HCT116 (cell line): ENCODE measurements around the gene CENPB. TPM values are rescaled to one million over a fixed set of nuclear protein-coding genes. Genes with fewer than 3 reads are reported as not detected.

ENCODE experiments used
- ATAC-seq: fragments of 200-7000 bp; cut with Tn5 transposase; 2 replicates; pipeline ENCODE4 v1.9.1; 2020; ENCODE audit warnings: mild to moderate bottlenecking, moderate library complexity
- BruUV-seq: library from RNA; stranded (reverse); fragments of 400-500 nt; replicated peaks from 2 replicates; lab custom pipeline; 2021; lab: Mats Ljungman, UMichigan
- CTCF ChIA-PET: fragments of 300-600 bp; sonication (Branson Sonifier 250); formaldehyde crosslinking; loops from one replicate; lab custom pipeline; 2021; ENCODE audit warnings: antibody characterized with exemption; lab: Charles Lee
- POLR2A ChIA-PET: fragments of 300-600, 350-600 bp; sonication (Branson Sonifier 250); formaldehyde crosslinking; loops from one replicate; lab custom pipeline; 2021; ENCODE audit warnings: antibody characterized with exemption; lab: Charles Lee
- RAD21 ChIA-PET, 2 experiments: fragments of 300-600 bp; sonication (Branson Sonifier 250); formaldehyde crosslinking; loops; one replicate each; lab custom pipeline; 2023; ENCODE audit warnings: low total read pairs in 2 of 2; ENCODE audit not compliant: uncharacterized antibody in 2 of 2, unreplicated experiment in 2 of 2, low non-redundant PET in 1 of 2; lab: Charles Lee
- DNase-seq: peaks from one replicate; pipeline ENCODE4 v3.0.0-alpha.2; 2010; ENCODE audit warnings: low read depth, low spot score
- H2AFZ ChIP-seq: fragments of 200-600 bp; shearing (Covaris generic), sonication (generic); 2 replicates; pipeline ENCODE4 v1.6.1; 2017; ENCODE audit warnings: low read depth, mixed run types, mixed read lengths, antibody characterized with exemption, low read length; ENCODE audit not compliant: poor library complexity, severe bottlenecking
- H3K27ac ChIP-seq: 2 replicates; pipeline ENCODE4 v1.5.1; 2012; ENCODE audit warnings: low read depth, low read length
- H3K27me3 ChIP-seq: fragments of 200-600 bp; sonication (generic); 2 replicates; pipeline ENCODE4 v1.6.1; 2016; ENCODE audit warnings: mixed run types, low read length, mixed read lengths; ENCODE audit not compliant: insufficient read depth
- H3K36me3 ChIP-seq, 2 experiments: fragments of 200-500 bp in 1 of 2; fragments of 200-600 bp in 1 of 2; sonication (Bioruptor generic) in 1 of 2; sonication (generic) in 1 of 2; 2 replicates each; pipeline versions ENCODE4 v1.5.1 to v1.6.1; 2014 to 2016; ENCODE audit warnings: low read length in 2 of 2, inconsistent platforms in 1 of 2, mixed read lengths in 1 of 2, mixed run types in 1 of 2; ENCODE audit not compliant: insufficient read depth in 2 of 2, control insufficient read depth in 1 of 2
- H3K4me1 ChIP-seq, 2 experiments: fragments of 200-600 bp in 1 of 2; sonication (generic) in 1 of 2; 2 replicates each; pipeline versions ENCODE4 v1.5.1 to v1.6.1; 2012 to 2017; ENCODE audit warnings: low read length in 2 of 2, inconsistent platforms in 1 of 2, mild to moderate bottlenecking in 1 of 2, mixed read lengths in 1 of 2, mixed run types in 1 of 2, moderate library complexity in 1 of 2; ENCODE audit not compliant: insufficient read depth in 2 of 2, control insufficient read depth in 1 of 2
- H3K4me2 ChIP-seq: fragments of 200-600 bp; sonication (generic); 2 replicates; pipeline ENCODE4 v1.6.1; 2017; ENCODE audit warnings: mixed run types, low read length, mixed read lengths
- H3K4me3 ChIP-seq, 2 experiments: fragments of 200-600 bp in 1 of 2; sonication (generic) in 1 of 2; replicated peaks in 1 of 2; 2 replicates each; pipeline ENCODE4 v1.5.1; 2011 to 2016; ENCODE audit warnings: low read length in 2 of 2, control low read depth in 1 of 2, low read depth in 1 of 2, mild to moderate bottlenecking in 1 of 2, mixed read lengths in 1 of 2, mixed run types in 1 of 2
- H3K79me2 ChIP-seq: fragments of 200-600 bp; sonication (generic); 2 replicates; pipeline ENCODE4 v1.6.1; 2017; ENCODE audit warnings: mild to moderate bottlenecking, mixed run types, low read length, moderate library complexity, mixed read lengths; ENCODE audit not compliant: insufficient read depth
- H3K9ac ChIP-seq: fragments of 200-600 bp; sonication (generic); 2 replicates; pipeline ENCODE4 v1.6.1; 2016; ENCODE audit warnings: low read length, mixed read lengths
- H3K9me2 ChIP-seq: fragments of 200-600 bp; sonication (generic), shearing (Covaris generic); 2 replicates; pipeline ENCODE4 v1.6.1; 2017; ENCODE audit warnings: mixed run types, mild to moderate bottlenecking, moderate library complexity; ENCODE audit not compliant: insufficient read depth
- H3K9me3 ChIP-seq, 2 experiments: fragments of 200-500 bp in 1 of 2; fragments of 200-600 bp in 1 of 2; sonication (Bioruptor generic) in 1 of 2; sonication (generic) in 1 of 2; 2 replicates each; pipeline ENCODE4 v1.6.1; 2014 to 2017; ENCODE audit warnings: low read length in 2 of 2, mixed read lengths in 2 of 2, inconsistent platforms in 1 of 2, low read depth in 1 of 2, mild to moderate bottlenecking in 1 of 2, mixed run types in 1 of 2, moderate library complexity in 1 of 2; ENCODE audit not compliant: control insufficient read depth in 1 of 2, insufficient read depth in 1 of 2
- H4K20me1 ChIP-seq: fragments of 200-600 bp; sonication (generic), shearing (Covaris generic); 2 replicates; pipeline ENCODE4 v1.6.1; 2017; ENCODE audit warnings: mixed run types, mild to moderate bottlenecking, moderate library complexity; ENCODE audit not compliant: insufficient read depth
- ATF3 ChIP-seq: IDR thresholded peaks from 2 replicates; pipeline ENCODE4 v1.6.1; 2012
- CTCF ChIP-seq, 3 experiments: fragments of 200-600 bp in 1 of 3; sonication (generic) in 1 of 3; IDR thresholded peaks in 2 of 3; conservative IDR thresholded peaks in 1 of 3; 2 replicates each; pipeline ENCODE4 v1.5.1; 2012 to 2017; ENCODE audit warnings: low read depth in 2 of 3, low read length in 2 of 3, antibody characterized with exemption in 1 of 3, borderline replicate concordance in 1 of 3, control low read depth in 1 of 3, mild to moderate bottlenecking in 1 of 3, mixed read lengths in 1 of 3, mixed run types in 1 of 3, moderate library complexity in 1 of 3; ENCODE audit not compliant: insufficient read depth in 1 of 3
- EGR1 ChIP-seq: IDR thresholded peaks from 2 replicates; pipeline ENCODE4 v1.6.1; 2012; ENCODE audit warnings: low read depth
- ELF1 ChIP-seq: IDR thresholded peaks from 2 replicates; pipeline ENCODE4 v1.6.1; 2012; ENCODE audit warnings: low read depth, borderline replicate concordance
- EZH2 ChIP-seq: fragments of 200-600 bp; sonication (generic); IDR thresholded peaks from 2 replicates; pipeline ENCODE4 v1.6.1; 2017; ENCODE audit warnings: antibody characterized with exemption, mixed run types
- EZH2phosphoT487 ChIP-seq: fragments of 200-600 bp; IDR thresholded peaks from 2 replicates; pipeline ENCODE4 v1.6.1; 2018; ENCODE audit warnings: antibody characterized with exemption, borderline replicate concordance
- JUND ChIP-seq: IDR thresholded peaks from 2 replicates; pipeline ENCODE4 v1.6.1; 2012
- POLR2AphosphoS5 ChIP-seq: IDR thresholded peaks from 2 replicates; pipeline ENCODE4 v1.6.1; 2011; ENCODE audit warnings: mild to moderate bottlenecking, low read depth, low read length, moderate library complexity
- RAD21 ChIP-seq: IDR thresholded peaks from 2 replicates; pipeline ENCODE4 v1.6.1; 2012; ENCODE audit warnings: low read depth, mild to moderate bottlenecking
- REST ChIP-seq: IDR thresholded peaks from 2 replicates; pipeline ENCODE4 v1.6.1; 2012; ENCODE audit warnings: low read depth
- SIN3A ChIP-seq: IDR thresholded peaks from 2 replicates; pipeline ENCODE4 v1.6.1; 2012; ENCODE audit warnings: low read depth
- SRF ChIP-seq: IDR thresholded peaks from 2 replicates; pipeline ENCODE4 v1.6.1; 2012; ENCODE audit warnings: low read depth
- TCF7L2 ChIP-seq: IDR thresholded peaks from 2 replicates; pipeline ENCODE4 v1.7.0; 2011; ENCODE audit warnings: borderline replicate concordance, inconsistent platforms; ENCODE audit not compliant: insufficient read depth, insufficient read length; ENCODE audit errors: extremely low read depth
- YY1 ChIP-seq: IDR thresholded peaks from 2 replicates; pipeline ENCODE4 v1.6.1; 2011; ENCODE audit warnings: low read length, low read depth, moderate library complexity, mild to moderate bottlenecking; ENCODE audit not compliant: insufficient replicate concordance; ENCODE audit errors: extremely low read depth
- ZNF274 ChIP-seq: fragments of 200-500 bp; sonication (Bioruptor generic); IDR thresholded peaks from 2 replicates; pipeline ENCODE4 v1.6.1; 2014; ENCODE audit warnings: mild to moderate bottlenecking, low read depth, low read length, inconsistent platforms
- intact Hi-C: fragments of 100-400 bp; cut with micrococcal nuclease; formaldehyde crosslinking; loops from 2 replicates; pipeline ENCODE4 v1.10.0; 2022
- total RNA-seq: library from RNA; stranded (reverse); gene quantifications from one replicate; pipeline ENCODE4 v1.2.1, GENCODE V29; 2021; ENCODE audit not compliant: unreplicated experiment

The CENPB gene
- total RNA-seq, 1 experiment from 2014 or later, result 67.2 TPM

GRCh38 chr20:3755814-3756480, 30.6 kb downstream of the CENPB start:
- ChIA-PET RAD21 (no interaction called here), POLR2A (no interaction called here), CTCF (interaction anchor here (1.6 kb wide), 1 partner anchor 12 kb away, joined by 4 read pairs; the partner anchor contains the start of gene ADISSP)
- intact Hi-C loops, result no loop called here
- H3K4me3 ChIP-seq, result no peak overlapping the region
- H3K9me3 ChIP-seq, result no peaks in the 10 kb centered on the region
- H3K27ac ChIP-seq, result no peak overlapping the region
- peaks cover 7 to 36% of the 10 kb centered on the region in 2 experiments; a peak in 3 of 4 replicates for H3K36me3 ChIP-seq
- H2AFZ ChIP-seq, result no peak overlapping the region
- TF ChIP-seq CTCF (IDR thresholded peaks at IDR 0.05 in 2 of 3, conservative IDR thresholded peaks at IDR 0.05 in 1 of 3; ENCODE audit: borderline replicate concordance in 1 of 3, insufficient read depth in 1 of 3, low read depth in 2 of 3, low read length in 2 of 3) (no peak), POLR2AphosphoS5 (no peak), ELF1 (no peak), EGR1 (no peak), SIN3A (no peak), ZNF274 (no peak), ATF3 (no peak), EZH2phosphoT487 (no peak), RAD21 (no peak), EZH2 (no peak), YY1 (no peak), TCF7L2 (no peak), JUND (no peak), SRF (no peak), REST (no peak)
- H3K9me2 ChIP-seq, result no peaks in the 10 kb centered on the region
- no peak for DNase-seq
- peaks cover 6% of the 10 kb centered on the region; the same call in 1 of the 2 replicates for H3K79me2 ChIP-seq
- ATAC-seq, result no peak
- H3K4me2 ChIP-seq, result no peak overlapping the region
- no peaks in the 10 kb centered on the region for H3K27me3 ChIP-seq
- BruUV-seq, result no TSS peak
- H3K4me1 ChIP-seq, result peaks cover 0 to 3% of the 10 kb centered on the region in 2 experiments; a peak in 1 of 4 replicates
- no peak overlapping the region for H3K9ac ChIP-seq
- no peaks in the 10 kb centered on the region for H4K20me1 ChIP-seq
